NK-92 (cell line): Measurements from ENCODE around the gene THRB.

Experiments
- DNase-seq: peaks from one replicate; lab custom pipeline; 2025; ENCODE audit not compliant: unreplicated experiment; lab: John Stamatoyannopoulos, UW

THRB gene

GRCh38 chr3:24513463-24513862 is 18.8 kb upstream of the THRB start:
- no peak for DNase-seq

- DNase-seq = no peak
These were observed 18.0 kb upstream of the THRB start for GRCh38 chr3:24512564-24513197.

- no peak for DNase-seq
These were observed 15.5 kb upstream of the THRB start for GRCh38 chr3:24510030-24510648.

- no peak for DNase-seq
These were observed 13.8 kb upstream of the THRB start for GRCh38 chr3:24508423-24508839.

GRCh38 chr3:24507776-24508422 is 13.2 kb upstream of the THRB start:
- no peak for DNase-seq

- no peak for DNase-seq
These were observed 12.5 kb upstream of the THRB start for GRCh38 chr3:24506966-24507775.

- DNase-seq = no peak
These were observed 11.3 kb upstream of the THRB start for GRCh38 chr3:24505691-24506550.

GRCh38 chr3:24504772-24505171 is 10.1 kb upstream of the THRB start:
- DNase-seq = no peak

- no peak for DNase-seq
These were observed 9.0 kb upstream of the THRB start for GRCh38 chr3:24503616-24504113.

- DNase-seq = no peak
These were observed 8.0 kb upstream of the THRB start for GRCh38 chr3:24502690-24503089.

- DNase-seq = no peak
These were observed 6.2 kb upstream of the THRB start for GRCh38 chr3:24500806-24501205.

GRCh38 chr3:24499991-24500390 is 5.3 kb upstream of the THRB start:
- no peak for DNase-seq

GRCh38 chr3:24498796-24499195 is 4.1 kb upstream of the THRB start:
- DNase-seq = no peak

GRCh38 chr3:24498391-24498790 is 3.7 kb upstream of the THRB start:
- no peak for DNase-seq

- no peak for DNase-seq
These were observed 3.3 kb upstream of the THRB start for GRCh38 chr3:24497942-24498341.

GRCh38 chr3:24496529-24497482 is 2.2 kb upstream of the THRB start:
- DNase-seq = no peak

GRCh38 chr3:24495326-24495994 is 810 bp upstream of the THRB start:
- no peak for DNase-seq

- DNase-seq = no peak
These were observed 668 bp downstream of the THRB start for GRCh38 chr3:24493746-24494617.
